ENCODE measurements around the gene GPR61. TPM values are rescaled to one million over a fixed set of nuclear protein-coding genes. Genes with fewer than 3 reads are reported as not detected.

Gene GPR61
- total and polyA plus RNA-seq, 9 of the 15 experiments (the other 6 are each of a cell fraction or from before 2014, with no cell fraction given), result 0.04 to 1.1 (median 0.25) TPM; not detected in 4

- no peaks in the 10 kb centered on the region for H3K79me2 ChIP-seq (ENCODE audit: control insufficient read depth, insufficient read depth, low read length)
- intact Hi-C loops (cut with micrococcal nuclease), result no loop called here
- no peaks in the 10 kb centered on the region for H3K36me3 ChIP-seq (ENCODE audit: control insufficient read depth, insufficient read depth, low read length)
- H3K27ac ChIP-seq (ENCODE audit: extremely low read depth, low read depth, low read length), result no peak overlapping the region
- no peaks in the 10 kb centered on the region for H4K20me1 ChIP-seq (replicated peaks; ENCODE audit: control insufficient read depth, insufficient read depth, low read length)
- WGBS (ENCODE audit: insufficient coverage, low coverage, missing lambda C conversion rate), result 9% methylated on average over 14 of the region's 14 CpGs
- H3K4me2 ChIP-seq (ENCODE audit: insufficient read depth, low read length), result no peak overlapping the region
- no peaks in the 10 kb centered on the region for H3K9me1 ChIP-seq (ENCODE audit: control insufficient read depth, insufficient read depth, low read length)
- peaks cover 22 to 34% of the 10 kb centered on the region in 2 experiments for H3K27me3 ChIP-seq (ENCODE audit: control insufficient read depth in 2 of 2, insufficient read depth in 2 of 2, low read length in 2 of 2)
- no peak for DNase-seq (ENCODE audit: extremely low read depth in 1 of 4, low spot score in 3 of 4)
- in situ Hi-C loops (cut with MboI), result no loop called here
- H3K9ac ChIP-seq (ENCODE audit: insufficient read depth in 1 of 2, low read depth in 2 of 2, low read length in 2 of 2), result no peak overlapping the region
- H2AFZ ChIP-seq (ENCODE audit: low read depth, low read length), result no peak overlapping the region
- no peak for FAIRE-seq
- ChIA-PET POLR2A (interaction anchor here (0.6 kb wide), 2 partner anchors 19 to 286 kb away, joined by 3 read pairs; no protein-coding TSS in a partner anchor), CTCF (ENCODE audit: low intra/inter-chr PET ratio) (interaction anchor here (0.6 kb wide), 2 partner anchors 34 to 1637 kb away, joined by 3 to 4 read pairs; partner anchors contain the start of gene CYB561D1)
- H3K4me3 ChIP-seq, result no peak overlapping the region
- no TSS peak for BruUV-seq (replicated peaks)
- H3K9me3 ChIP-seq (replicated peaks; ENCODE audit: control insufficient read depth, insufficient read depth, low read depth, low read length), result no peaks in the 10 kb centered on the region
- no peak for ATAC-seq
- peaks cover 4 to 9% of the 10 kb centered on the region in 2 experiments; a peak in 4 of 5 replicates for H3K4me1 ChIP-seq (replicated peaks in 1 of 2; ENCODE audit: control insufficient read depth in 2 of 2, insufficient read depth in 2 of 2, low read length in 2 of 2)
- TF ChIP-seq MBD1 (CRISPR knock-in tag; IDR thresholded peaks at IDR 0.05) (no peak), TAF1 (IDR thresholded peaks at IDR 0.05; ENCODE audit: control insufficient read depth, extremely low read depth, insufficient read depth, low read length, severe bottlenecking) (no peak), NCOA1 (IDR thresholded peaks at IDR 0.05; ENCODE audit: low read depth) (no peak), YBX1 (IDR thresholded peaks at IDR 0.05) (no peak), HDAC2 (IDR thresholded peaks at IDR 0.05) (no peak), SPI1 (IDR thresholded peaks at IDR 0.05; ENCODE audit: borderline replicate concordance, low read depth, low read length) (no peak), CCAR2 (IDR thresholded peaks at IDR 0.05; ENCODE audit: low read depth, low read length) (no peak), ZNF407 (IDR thresholded peaks at IDR 0.05; ENCODE audit: low read depth) (no peak), NR2F6 (CRISPR knock-in tag; IDR thresholded peaks at IDR 0.05) (no peak), ZNF3 (CRISPR knock-in tag; IDR thresholded peaks at IDR 0.05) (no peak), HDAC8 (tag; IDR thresholded peaks at IDR 0.05) (no peak), ZNF253 (CRISPR knock-in tag; conservative IDR thresholded peaks at IDR 0.05) (no peak), DACH1 (IDR thresholded peaks at IDR 0.05; ENCODE audit: partially characterized antibody) (no peak)
Measured at GRCh38 chr1:109527098-109527811, 12.4 kb upstream of the GPR61 start.

Measured in K562 (cell line).